Osteocyte (in vitro differentiated cells): ENCODE data around the gene SMURF1. TPM values are rescaled to one million over a fixed set of nuclear protein-coding genes. Genes with fewer than 3 reads are reported as not detected.
A peak's percentile ranks its signal among the peaks of the same experiment; 100 is the strongest.
"Not testable (repeated sequence)": the region's sequence is repeated elsewhere in the genome, so short reads cannot be mapped to it uniquely, and the experiment has no call there.

Experiments
- DNase-seq: peaks from one replicate; pipeline ENCODE4 v3.0.0; 2021; ENCODE audit warnings: mixed read lengths; ENCODE audit not compliant: unreplicated experiment; ENCODE audit errors: extremely low spot score
- H3K27ac Mint-ChIP-seq: one replicate; pipeline ENCODE4 v1.8.0; 2021; ENCODE audit warnings: mild to moderate bottlenecking, mixed read lengths; ENCODE audit not compliant: unreplicated experiment
- H3K27me3 Mint-ChIP-seq: one replicate; pipeline ENCODE4 v1.8.0; 2021; ENCODE audit warnings: mixed read lengths; ENCODE audit not compliant: unreplicated experiment
- H3K36me3 Mint-ChIP-seq: one replicate; pipeline ENCODE4 v1.8.0; 2021; ENCODE audit warnings: mixed read lengths; ENCODE audit not compliant: unreplicated experiment
- H3K4me1 Mint-ChIP-seq: one replicate; pipeline ENCODE4 v1.8.0; 2021; ENCODE audit warnings: mixed read lengths; ENCODE audit not compliant: unreplicated experiment
- H3K4me3 Mint-ChIP-seq: one replicate; pipeline ENCODE4 v1.8.0; 2021; ENCODE audit warnings: mild to moderate bottlenecking, moderate library complexity, mixed read lengths; ENCODE audit not compliant: unreplicated experiment
- H3K9me3 Mint-ChIP-seq: one replicate; pipeline ENCODE4 v1.8.0; 2021; ENCODE audit warnings: mixed read lengths; ENCODE audit not compliant: unreplicated experiment
- CTCF ChIP-seq: fragments of 200-600 bp; sonication (generic); IDR thresholded peaks from 2 replicates; pipeline ENCODE4 v1.5.0; 2021; ENCODE audit warnings: antibody characterized with exemption, mild to moderate bottlenecking, moderate library complexity
- total RNA-seq: library from RNA; stranded (reverse); gene quantifications from 2 replicates; pipeline ENCODE4 v1.2.1, GENCODE V29; 2021

The SMURF1 gene
- total RNA-seq, 1 donor from 2014 or later: 24.1 TPM

- Mint-ChIP-seq H3K27ac (no peak overlapping the region), H3K4me1 (no peaks in the 10 kb centered on the region), H3K36me3 (peaks cover 49% of the 10 kb centered on the region), H3K9me3 (no peaks in the 10 kb centered on the region), H3K27me3 (no peaks in the 10 kb centered on the region), H3K4me3 (no peak overlapping the region)
- no peak for DNase-seq
- TF ChIP-seq CTCF: no peak
Measured at GRCh38 chr7:99054781-99055180, 89.1 kb downstream of the SMURF1 start.

DNA sequence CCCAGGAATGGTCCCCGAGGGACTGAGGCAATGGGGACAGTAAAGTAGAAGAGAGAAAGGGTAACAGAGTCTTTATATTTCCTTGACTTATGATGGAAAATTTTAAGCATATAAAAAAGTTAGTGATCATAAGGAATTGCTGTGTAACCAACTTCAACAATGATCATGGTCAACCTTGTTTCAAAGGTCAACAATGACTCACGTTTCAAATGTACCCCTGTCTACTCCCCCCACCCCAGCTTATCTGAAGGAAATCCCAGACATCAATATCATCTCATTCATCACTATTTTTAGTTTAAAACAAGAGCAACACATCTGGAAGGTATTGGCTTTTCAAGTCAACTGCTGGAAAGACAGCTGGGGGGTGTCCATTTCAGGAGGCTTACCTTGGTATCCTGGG, 92.9 kb downstream of the SMURF1 start:
- Mint-ChIP-seq H3K9me3 (no peaks in the 10 kb centered on the region), H3K36me3 (peaks cover 57% of the 10 kb centered on the region), H3K27ac (no peak overlapping the region), H3K4me3 (no peak overlapping the region), H3K4me1 (no peaks in the 10 kb centered on the region), H3K27me3 (no peaks in the 10 kb centered on the region)
- DNase-seq: no peak
- TF ChIP-seq CTCF: no peak

- no peak for DNase-seq
Measured at GRCh38 chr7:99047526-99048077, 96.3 kb downstream of the SMURF1 start.

DNA sequence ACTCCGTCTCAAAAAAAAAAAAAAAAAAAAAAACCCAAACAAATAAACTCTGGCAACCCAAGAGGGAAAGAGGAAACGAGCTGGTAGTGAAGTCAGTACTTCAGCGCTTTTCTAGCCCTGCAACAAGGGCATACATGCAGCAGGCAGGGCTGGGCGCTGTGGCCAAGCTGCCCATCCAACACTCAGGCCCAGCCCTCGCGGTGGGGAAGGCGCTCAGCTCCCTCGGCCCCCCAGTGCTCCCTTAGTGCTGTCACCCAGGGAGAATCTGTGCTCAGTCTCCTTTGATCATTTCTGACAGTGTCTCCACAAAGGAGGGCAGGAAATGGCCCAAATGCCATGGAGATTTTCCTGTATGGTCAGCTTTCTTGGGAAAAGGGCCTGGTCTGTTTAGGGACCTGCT, 97.2 kb downstream of the SMURF1 start:
- H3K4me1 Mint-ChIP-seq: peaks cover 18% of the 10 kb centered on the region
- H3K27ac Mint-ChIP-seq: no peak overlapping the region
- H3K36me3 Mint-ChIP-seq: peaks cover 55% of the 10 kb centered on the region
- H3K4me3 Mint-ChIP-seq: no peak overlapping the region
- DNase-seq: no peak
- no peaks in the 10 kb centered on the region for H3K9me3 Mint-ChIP-seq
- no peaks in the 10 kb centered on the region for H3K27me3 Mint-ChIP-seq
- TF ChIP-seq CTCF: no peak

More at GRCh38 chr7:99047526-99048077, 96.3 kb downstream of the SMURF1 start:
- no peaks in the 10 kb centered on the region for H3K27me3 Mint-ChIP-seq
- H3K36me3 Mint-ChIP-seq: peaks cover 59% of the 10 kb centered on the region
- peaks cover 12% of the 10 kb centered on the region for H3K4me1 Mint-ChIP-seq
- no peak overlapping the region for H3K4me3 Mint-ChIP-seq
- no peak overlapping the region for H3K27ac Mint-ChIP-seq
- no peaks in the 10 kb centered on the region for H3K9me3 Mint-ChIP-seq
- no peak for TF ChIP-seq CTCF

DNA sequence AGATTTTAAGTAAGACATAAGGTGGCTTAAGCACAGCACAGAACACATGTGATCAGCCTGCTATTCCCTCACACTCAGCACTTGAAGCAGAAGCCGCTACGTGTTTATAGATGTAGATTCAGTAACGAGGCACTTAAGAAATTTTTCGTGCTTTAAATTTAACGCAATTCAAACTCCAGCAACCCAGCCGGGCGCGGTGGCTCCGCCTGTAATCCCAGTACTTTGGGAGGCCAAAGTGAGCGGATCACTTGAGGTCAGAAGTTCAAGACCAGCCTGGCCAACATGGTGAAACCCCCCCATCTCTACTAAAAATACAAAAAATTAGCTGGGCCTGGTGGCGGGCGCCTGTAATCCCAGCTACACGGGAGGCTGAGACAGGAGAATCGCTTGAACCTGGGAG, 97.6 kb downstream of the SMURF1 start:
- Mint-ChIP-seq H3K27ac (peak overlapping the region; percentile 27), H3K4me1 (peaks cover 20% of the 10 kb centered on the region), H3K36me3 (peaks cover 54% of the 10 kb centered on the region)
- not testable (repeated sequence) for H3K27me3 Mint-ChIP-seq, H3K9me3 Mint-ChIP-seq, DNase-seq, H3K4me3 Mint-ChIP-seq

GRCh38 chr7:99044858-99045257, 99.0 kb downstream of the SMURF1 start:
- Mint-ChIP-seq H3K36me3 (peaks cover 57% of the 10 kb centered on the region), H3K4me1 (peaks cover 27% of the 10 kb centered on the region)
- H3K9me3 Mint-ChIP-seq, H3K27me3 Mint-ChIP-seq, H3K4me3 Mint-ChIP-seq, H3K27ac Mint-ChIP-seq, DNase-seq: not testable (repeated sequence)
